GM23338 (cell line): Measurements from ENCODE around the gene POLD3.

Source experiments
- EZH2 ChIP-seq: fragments of 200-600 bp; sonication (generic); IDR thresholded peaks from one replicate; pipeline ENCODE4 v1.8.0; 2017; ENCODE audit warnings: antibody characterized with exemption, mild to moderate bottlenecking, low read depth; ENCODE audit not compliant: unreplicated experiment
- POLR2AphosphoS5 ChIP-seq: IDR thresholded peaks from 2 replicates; pipeline ENCODE4 v1.6.1; 2016; ENCODE audit warnings: antibody characterized with exemption, low read depth
- STAT1 ChIP-seq: IDR thresholded peaks from one replicate; pipeline ENCODE4 v1.6.1; 2016; ENCODE audit warnings: antibody characterized with exemption; ENCODE audit not compliant: unreplicated experiment
- TF ChIP-seq, protein P1 (sequence below), 2 experiments: fragments of 200-600 bp in 1 of 2; sonication (generic) in 1 of 2; conservative IDR thresholded peaks; 2 replicates each; pipeline versions ENCODE4 v1.5.1 to v1.6.1; 2016 to 2017; ENCODE audit warnings: antibody characterized with exemption in 2 of 2, low read depth in 2 of 2, mild to moderate bottlenecking in 2 of 2, moderate library complexity in 1 of 2

DNA sequence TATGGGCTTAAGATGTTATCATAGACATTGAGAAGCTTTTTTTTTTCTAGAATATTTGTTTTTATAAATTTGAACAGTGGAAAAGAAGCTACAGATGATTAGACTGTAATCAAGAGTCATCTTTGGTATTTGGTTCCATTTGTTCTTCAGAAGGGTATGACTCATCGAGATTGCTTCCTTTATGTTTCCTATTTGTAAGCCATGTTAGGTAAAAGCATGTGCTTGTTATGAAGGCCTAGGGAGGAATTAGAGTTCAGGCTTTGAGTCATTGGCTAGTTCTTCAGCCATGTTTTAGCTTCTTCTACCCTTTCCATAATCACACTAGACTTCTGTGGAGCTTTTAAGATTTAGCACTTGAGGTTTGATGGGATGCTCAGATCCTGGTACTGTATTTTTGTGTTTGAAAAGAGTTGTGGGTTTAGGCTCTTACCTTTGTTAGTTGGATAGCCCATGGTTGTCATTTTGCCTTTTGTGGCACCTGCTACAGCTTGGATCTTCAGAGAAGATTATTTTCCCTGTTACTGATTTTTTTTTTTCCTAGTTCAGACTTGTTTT lies 44.3 kb downstream of the POLD3 start:
- TF ChIP-seq, protein P1, sequence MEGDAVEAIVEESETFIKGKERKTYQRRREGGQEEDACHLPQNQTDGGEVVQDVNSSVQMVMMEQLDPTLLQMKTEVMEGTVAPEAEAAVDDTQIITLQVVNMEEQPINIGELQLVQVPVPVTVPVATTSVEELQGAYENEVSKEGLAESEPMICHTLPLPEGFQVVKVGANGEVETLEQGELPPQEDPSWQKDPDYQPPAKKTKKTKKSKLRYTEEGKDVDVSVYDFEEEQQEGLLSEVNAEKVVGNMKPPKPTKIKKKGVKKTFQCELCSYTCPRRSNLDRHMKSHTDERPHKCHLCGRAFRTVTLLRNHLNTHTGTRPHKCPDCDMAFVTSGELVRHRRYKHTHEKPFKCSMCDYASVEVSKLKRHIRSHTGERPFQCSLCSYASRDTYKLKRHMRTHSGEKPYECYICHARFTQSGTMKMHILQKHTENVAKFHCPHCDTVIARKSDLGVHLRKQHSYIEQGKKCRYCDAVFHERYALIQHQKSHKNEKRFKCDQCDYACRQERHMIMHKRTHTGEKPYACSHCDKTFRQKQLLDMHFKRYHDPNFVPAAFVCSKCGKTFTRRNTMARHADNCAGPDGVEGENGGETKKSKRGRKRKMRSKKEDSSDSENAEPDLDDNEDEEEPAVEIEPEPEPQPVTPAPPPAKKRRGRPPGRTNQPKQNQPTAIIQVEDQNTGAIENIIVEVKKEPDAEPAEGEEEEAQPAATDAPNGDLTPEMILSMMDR (conservative IDR thresholded peaks at IDR 0.05; ENCODE audit: low read depth in 2 of 2), result no peak
- TF ChIP-seq POLR2AphosphoS5, result no peak
- TF ChIP-seq STAT1, result no peak
- no peak for TF ChIP-seq EZH2
